Measurements from ENCODE around the gene AP3S2. TPM values are rescaled to one million over a fixed set of nuclear protein-coding genes. Genes with fewer than 3 reads are reported as not detected.
A peak's percentile ranks its signal among the peaks of the same experiment; 100 is the strongest.
"Not testable (repeated sequence)": the region's sequence is repeated elsewhere in the genome, so short reads cannot be mapped to it uniquely, and the experiment has no call there.

AP3S2 gene
- total RNA-seq, 1 donor from 2014 or later = 47.5 TPM

DNA sequence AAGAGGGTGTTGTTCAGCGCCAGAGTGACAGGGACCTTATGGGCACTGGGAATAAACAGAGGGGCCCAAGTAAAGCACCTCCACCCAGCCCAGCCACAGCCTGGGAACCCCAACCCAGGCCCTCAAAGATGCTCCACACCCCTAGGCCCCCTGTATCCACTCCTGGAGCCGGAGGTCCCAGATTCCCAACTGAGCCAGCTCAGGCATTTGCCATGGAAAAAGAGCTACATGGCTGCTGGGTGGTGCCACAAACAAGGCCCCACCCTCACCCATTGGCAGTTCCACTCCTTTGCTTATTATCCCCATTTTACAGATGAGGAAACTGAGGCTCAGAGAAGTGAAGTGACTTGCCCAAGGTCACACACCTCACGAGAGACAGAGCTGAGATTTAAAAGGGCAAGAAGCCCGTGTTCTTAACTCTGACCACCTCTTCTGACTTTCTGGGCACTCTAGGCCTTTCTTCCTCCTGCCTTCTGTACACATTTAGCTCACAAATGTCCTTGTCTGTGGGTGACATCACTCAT lies 96.1 kb downstream of the AP3S2 start:
- ATAC-seq (ENCODE audit: poor library complexity) = no peak
- intact Hi-C loops (cut with DNase I) = no loop called here
- DNase-seq = no peak

DNA sequence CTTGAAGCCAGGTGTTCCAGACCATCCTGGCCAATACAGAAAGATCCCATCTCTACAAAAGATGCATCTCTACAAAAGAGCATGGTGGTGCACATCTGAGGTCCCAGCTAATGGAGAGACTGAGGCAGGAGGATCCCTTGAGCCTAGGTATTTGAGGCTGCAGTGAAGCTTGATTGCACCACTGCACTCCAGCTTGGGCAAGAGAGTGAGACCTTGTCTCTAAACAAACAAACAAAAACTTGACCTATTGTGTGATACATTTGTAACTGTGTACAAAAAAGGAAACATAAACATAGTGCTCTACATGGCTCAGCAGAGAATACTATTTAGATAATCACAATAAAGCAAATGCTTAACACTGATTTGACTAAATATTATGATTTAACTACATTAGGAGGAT lies 97.8 kb downstream of the AP3S2 start:
- DNase-seq (no peak), ATAC-seq (ENCODE audit: poor library complexity) (no peak)
- intact Hi-C loops (cut with DNase I) = no loop called here

DNA sequence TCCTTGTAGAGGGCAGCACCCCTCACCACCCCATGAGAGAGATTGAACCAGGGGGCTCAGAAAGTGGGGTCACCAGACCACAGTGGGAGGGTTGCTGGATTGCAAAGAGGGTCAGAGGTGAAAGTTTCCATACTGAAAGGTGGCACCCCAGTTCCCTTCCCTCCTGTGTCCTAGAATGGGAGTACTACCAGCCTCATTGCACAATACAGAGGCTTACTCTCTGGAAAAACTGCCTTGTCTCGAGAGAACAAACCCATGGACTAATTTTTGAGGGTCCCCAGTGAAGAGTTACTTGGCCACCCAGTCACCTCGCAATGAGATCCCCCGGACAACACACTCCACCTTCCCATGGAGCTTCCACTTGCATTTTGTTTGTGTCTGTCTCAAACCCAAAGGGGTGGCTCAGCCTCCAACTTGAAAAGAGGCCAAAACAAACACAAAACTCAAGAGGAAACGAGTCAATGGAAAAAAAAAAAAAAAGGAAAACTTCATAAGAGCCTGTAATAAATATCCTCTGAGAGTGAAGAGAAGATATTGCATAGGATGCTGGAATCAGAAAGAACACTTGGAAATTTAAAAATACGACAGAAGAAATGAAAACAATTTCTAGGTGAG lies 99.1 kb downstream of the AP3S2 start:
- intact Hi-C loops (cut with DNase I) = no loop called here
- no peak for DNase-seq
- peak; percentile 56 for ATAC-seq (ENCODE audit: poor library complexity)

DNA sequence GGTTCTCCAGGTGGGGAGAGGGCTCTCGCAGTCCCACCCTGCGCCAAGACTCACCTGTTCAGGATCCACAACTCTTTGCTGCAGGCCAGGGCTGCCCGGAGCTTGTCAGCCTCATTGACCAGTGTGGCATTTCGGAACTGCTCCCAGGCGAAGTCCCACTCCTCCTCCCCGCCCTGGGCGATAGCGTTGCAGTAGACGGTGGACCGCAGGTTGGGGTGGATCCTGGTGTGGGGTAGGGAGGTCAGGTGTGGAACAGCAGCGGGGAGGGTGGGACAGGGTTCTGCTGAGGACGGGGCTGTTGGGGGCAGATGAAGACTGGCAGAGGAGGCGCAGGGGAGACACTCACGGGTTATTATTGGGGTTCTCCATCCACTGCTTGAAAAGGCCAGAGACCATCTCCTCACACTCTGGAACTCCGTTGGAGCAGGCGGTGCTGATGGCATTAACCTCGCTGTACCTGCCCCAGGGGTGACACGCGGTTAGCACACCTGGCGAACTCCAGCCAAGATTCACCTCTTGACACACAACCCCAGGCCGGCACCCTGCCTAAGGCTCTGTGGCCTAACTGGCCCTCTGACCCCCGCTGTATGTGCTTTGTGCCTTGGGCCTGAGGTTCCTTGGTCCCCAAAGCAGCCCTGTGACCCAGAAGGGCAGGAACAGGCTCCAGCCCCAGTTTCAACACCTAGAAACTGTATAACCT lies 101.5 kb downstream of the AP3S2 start:
- ATAC-seq (ENCODE audit: poor library complexity) (no peak), DNase-seq (no peak)
- intact Hi-C loops (cut with DNase I) = no loop called here

DNA sequence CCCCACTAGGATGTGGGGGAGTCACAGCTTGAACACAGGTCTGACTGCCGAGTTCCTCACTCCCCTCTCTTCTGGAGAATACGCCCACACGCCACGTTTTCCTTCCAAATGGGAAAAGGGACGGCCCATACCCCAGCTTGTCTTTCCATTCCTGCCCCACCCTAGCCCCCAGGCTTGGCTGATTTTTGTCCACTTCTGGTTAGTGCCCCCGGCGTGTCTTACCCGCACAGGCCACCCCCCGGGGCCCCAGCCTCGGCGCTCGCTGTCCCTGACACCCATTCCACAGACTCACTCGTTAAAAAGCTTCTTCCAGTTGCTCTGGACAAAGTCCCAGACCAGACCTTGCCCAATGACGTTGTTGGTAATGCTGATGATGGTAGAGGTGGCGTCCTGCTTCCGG lies 103.1 kb downstream of the AP3S2 start:
- no peak for DNase-seq
- intact Hi-C loops (cut with DNase I) = no loop called here
- no peak for ATAC-seq (ENCODE audit: poor library complexity)

DNA sequence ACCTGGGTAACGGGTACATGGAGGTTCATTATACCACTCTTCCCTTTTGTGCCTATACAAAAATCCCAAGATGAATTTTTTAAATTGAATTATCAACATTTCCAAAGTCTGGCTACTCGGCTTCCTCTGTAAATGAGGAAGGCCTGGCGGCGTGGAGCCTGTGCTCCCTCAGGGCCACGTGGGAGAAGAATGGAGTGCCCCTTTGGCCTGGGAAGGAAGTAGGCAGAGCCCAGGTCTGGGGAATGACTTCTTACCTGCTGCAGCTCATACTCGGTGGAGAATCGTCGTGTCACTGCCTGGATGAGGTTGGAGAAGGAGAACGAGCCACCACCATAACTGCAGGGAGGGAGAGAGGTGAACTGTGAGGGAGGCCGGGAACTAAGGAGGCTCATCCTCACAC lies 103.6 kb downstream of the AP3S2 start:
- no peak for DNase-seq
- ATAC-seq (ENCODE audit: poor library complexity) = no peak

DNA sequence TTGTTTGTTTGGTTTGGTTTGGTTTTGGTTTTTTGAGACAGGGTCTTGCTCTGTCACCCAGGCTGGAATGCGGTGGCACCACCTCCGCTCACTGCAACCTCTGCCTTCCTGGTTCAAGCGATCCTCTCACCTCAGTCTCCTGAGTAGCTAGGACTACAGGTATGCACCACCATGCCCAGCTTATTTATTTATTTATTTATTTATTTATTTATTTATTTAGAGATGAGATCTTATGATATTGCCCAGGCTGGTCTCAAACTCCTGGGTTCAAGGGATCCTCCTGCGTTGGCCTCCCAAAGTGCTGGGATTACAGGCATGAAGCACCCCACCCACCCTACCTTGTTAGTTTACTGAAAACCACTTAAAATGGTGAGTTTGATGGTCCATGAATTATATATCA lies 105.2 kb downstream of the AP3S2 start:
- intact Hi-C loops (cut with DNase I); ATAC-seq (ENCODE audit: poor library complexity); DNase-seq: not testable (repeated sequence)

More for the DNA sequence above, 103.6 kb downstream of the AP3S2 start:
- intact Hi-C loops (cut with DNase I) = no loop called here

DNA sequence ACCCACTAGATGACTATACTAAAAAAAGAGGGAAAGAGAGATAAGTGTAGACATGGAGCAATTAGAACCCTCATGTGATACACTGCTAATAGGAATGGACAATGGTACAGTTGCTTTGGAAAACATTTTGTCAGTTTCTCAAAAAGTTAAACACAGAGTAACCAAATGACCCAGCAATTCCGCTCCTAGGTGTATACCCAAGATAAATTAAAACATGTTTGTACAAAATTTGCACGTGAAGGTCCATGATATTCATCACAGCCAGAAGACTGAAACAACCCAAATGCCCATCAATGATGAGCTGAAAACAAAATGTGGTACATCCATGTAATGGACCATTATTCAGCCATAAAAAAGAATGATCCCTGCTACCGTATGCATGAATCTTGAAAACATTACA lies 105.8 kb downstream of the AP3S2 start:
- intact Hi-C loops (cut with DNase I) = no loop called here
- DNase-seq (no peak), ATAC-seq (ENCODE audit: poor library complexity) (no peak)

DNA sequence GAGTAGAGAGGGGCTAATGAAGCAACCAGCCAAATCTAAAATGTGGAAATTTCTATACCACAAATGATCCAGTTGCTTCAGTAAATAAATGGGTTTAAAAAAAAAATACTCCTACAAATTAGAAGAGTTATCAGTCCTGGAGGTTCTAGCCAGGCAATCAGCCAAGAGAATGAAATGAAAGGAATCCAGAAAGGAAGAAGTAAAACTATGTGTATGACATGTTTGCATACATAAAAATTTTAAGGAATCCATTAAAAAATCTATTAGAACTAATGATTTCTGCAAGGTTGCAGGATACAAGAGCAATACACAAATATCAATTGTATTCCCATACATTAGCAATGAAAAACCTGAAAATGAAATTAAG lies 108.0 kb downstream of the AP3S2 start:
- DNase-seq (no peak), ATAC-seq (ENCODE audit: poor library complexity) (no peak)
- intact Hi-C loops (cut with DNase I) = no loop called here

DNA sequence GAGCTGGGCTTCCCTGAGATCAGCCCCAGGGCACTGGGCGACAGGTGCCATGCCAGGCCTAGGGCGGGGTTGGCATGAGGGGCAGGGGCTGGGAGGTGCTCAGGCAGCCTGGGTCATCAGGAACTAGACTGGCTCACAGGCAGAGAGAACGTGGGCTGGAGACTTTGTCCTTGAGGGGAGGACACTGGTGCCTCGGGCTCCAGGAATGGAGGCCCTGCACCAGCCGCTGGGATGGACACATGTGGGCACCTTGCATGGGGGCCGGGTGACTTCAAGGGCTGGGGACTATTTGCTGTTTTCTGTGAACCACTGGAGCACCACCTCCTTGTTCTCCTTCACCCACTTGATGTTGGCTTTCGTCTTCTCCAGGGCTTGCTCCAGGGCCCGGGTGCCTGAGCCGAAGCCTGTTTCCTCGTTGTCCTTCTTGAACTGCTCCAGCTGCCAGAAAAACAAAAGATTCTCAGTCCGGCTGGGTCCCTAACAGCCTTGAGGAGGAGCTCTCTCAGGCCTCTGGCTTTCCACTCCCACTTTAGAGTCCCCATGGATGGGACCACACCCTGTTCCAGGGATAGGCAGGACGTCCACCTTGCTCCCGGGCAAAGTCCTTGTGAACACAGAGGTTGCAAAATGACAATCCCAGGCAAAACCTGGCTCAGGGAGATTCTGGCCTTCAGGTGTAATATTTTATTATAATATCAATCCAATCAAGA lies 108.6 kb downstream of the AP3S2 start:
- intact Hi-C loops (cut with DNase I) = no loop called here
- ATAC-seq (ENCODE audit: poor library complexity) (peak; percentile 45), DNase-seq (no peak)

DNA sequence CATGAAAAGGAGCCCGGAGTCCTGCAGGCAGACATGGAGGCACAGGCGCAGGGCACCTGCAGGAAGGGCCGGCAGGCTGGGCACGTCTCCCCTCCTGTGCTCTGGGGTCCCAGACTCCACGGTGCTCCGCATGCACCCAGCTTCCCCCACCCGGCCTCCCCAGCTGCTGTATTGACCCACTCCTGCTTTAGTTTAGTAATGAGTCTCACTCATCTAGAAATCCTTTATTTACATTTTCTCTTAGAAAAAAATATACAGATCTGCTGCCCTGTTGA lies 109.2 kb downstream of the AP3S2 start:
- ATAC-seq (ENCODE audit: poor library complexity) = no peak
- intact Hi-C loops (cut with DNase I) = no loop called here
- DNase-seq = no peak

DNA sequence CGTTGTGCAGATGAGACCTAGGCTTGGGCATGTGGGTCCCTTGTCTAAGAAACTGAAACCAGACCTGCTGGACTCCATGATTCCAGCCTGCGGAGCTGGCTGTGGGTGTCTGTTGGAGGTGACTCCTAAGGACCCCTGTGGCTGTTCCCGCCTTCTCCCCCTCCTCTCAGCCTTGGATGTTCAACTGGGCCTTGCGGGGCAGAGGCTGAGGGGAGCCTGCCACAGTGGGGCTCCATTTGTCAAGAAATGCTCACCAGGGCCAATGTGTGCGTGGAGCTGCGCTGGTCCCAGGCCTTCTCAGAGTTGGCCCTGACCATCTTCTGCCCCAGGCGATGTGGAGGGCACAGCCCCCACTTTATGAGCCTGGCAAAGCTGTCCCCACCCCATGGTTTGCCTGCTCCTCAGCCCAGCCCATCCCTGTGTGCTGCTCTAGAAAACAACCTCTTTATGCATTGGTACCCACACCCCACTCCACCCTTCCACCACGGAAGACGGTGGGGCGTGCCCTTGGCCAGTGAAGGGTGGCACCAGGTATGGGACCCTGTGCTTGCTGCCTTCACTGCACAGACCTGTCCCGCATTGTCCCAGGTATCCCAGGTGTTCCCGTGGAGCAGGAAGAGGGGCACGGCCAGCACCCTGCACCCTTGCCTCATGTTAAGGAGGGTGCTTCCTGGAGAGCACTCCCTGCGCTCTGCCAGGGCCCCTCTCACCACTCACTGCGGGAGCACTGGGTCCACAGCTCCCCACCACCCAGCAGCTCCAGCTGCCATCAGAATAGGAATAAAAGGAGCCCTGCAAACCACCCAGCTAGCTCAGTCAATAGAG lies 109.7 kb downstream of the AP3S2 start:
- intact Hi-C loops (cut with DNase I) = no loop called here
- no peak for DNase-seq
- peak; percentile 9 for ATAC-seq (ENCODE audit: poor library complexity)

DNA sequence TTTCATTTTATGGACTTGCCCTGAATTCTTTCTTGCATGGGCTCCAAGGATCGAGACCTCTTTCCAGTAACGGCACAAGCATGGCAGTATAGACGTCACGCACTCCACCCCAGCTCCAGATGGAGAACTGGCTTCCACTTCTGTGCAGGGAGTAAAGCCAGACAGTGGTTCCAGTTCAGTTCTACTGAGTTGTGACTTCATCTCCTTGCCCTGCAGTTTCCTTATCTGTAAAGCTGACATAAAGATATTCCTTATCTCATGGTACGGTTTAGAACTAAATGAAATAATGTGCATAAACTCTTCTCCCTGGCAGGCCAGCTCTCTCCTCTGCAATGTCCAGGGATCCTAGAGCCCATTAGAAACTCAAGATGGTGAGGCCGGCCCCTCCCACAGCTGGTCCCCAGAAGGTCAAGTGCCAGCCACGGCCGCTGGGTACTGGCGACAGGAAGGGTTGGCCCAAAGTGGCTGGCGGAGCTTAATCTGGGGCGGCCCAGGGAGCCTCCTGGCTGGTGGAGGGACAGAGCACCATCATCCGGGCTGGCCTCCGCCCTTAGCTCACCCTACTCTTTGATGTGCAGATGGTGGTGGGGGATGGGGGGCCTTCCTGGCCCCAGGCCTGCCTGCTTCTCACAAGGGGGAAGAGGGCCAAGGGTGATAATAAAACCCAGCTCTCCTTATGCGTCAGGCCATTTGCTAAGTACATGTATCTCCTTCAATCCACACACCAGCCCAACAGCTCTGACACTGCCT lies 110.5 kb downstream of the AP3S2 start:
- intact Hi-C loops (cut with DNase I) = no loop called here
- ATAC-seq (ENCODE audit: poor library complexity) (peak; percentile 59), DNase-seq (no peak)

DNA sequence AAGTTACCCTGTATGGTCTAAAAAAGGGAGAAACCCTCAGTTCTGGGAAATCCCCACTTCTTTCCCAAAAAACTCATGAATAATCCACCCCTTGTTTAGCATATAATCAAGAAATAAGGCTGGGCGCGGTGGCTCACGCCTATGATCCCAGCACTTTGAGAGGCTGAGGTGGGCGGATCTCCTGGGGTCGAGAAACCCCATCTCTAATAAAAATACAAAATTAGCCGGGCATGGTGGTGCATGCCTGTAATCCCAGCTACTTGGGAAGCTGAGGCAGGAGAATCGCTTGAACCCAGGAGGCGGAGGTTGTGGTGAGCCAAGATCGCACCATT lies 111.2 kb downstream of the AP3S2 start:
- DNase-seq; intact Hi-C loops (cut with DNase I); ATAC-seq (ENCODE audit: poor library complexity): not testable (repeated sequence)

DNA sequence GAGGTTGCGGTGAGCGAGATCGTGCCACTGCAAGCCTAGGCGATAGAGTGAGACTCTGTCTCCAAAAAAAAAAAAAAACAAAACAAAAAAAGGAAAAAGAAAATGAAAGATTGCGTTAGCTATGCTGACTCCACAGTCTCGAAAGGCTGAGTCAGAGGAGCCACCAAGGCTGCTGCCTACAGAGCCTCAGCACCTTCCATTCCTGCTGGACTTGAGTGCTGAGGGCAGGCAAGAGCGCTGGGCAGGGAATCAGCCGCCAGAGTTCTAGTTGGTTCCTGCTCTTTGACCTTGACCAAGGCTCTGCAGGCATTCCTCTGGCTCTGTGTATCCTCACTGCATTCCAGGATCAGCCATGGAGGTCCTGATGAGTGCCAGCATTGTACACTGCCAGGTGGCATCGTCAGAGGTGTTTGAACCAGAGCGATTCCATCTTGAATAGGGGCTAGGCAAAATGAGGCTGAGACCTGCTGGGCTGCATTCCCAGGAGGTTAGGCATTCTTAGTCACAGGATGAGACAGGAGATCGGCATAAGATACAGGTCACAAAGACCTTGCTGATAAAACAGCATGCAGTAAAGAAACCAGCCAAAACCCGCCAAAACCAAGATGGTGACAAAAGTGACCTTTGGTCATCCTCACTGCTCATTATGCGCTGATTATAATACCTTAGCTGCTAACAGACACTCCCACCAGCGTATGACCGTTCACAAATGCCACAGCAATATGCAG lies 111.7 kb downstream of the AP3S2 start:
- intact Hi-C loops (cut with DNase I) = no loop called here
- ATAC-seq (ENCODE audit: poor library complexity) (no peak), DNase-seq (no peak)

DNA sequence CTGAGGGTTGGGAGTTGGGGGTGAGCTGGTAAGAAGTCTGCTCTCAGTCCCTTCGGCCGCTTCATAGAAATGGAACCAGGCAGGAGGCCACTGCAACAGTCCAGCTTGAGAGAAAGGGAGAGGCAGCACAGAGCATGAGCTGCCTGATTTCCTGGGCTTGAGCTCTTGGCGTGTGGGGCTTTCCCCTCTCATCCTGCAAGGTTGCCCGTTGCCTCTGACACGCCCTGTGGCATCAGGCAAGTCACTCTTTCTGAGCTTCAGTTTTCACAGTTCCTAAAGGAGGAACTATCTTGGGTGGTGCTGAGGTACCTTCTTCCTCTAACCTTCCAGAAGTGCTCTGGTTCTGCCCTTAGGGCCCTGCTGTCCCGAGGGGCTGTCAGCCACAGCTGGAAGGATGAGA lies 112.7 kb downstream of the AP3S2 start:
- intact Hi-C loops (cut with DNase I) = no loop called here
- ATAC-seq (ENCODE audit: poor library complexity) (no peak), DNase-seq (no peak)

DNA sequence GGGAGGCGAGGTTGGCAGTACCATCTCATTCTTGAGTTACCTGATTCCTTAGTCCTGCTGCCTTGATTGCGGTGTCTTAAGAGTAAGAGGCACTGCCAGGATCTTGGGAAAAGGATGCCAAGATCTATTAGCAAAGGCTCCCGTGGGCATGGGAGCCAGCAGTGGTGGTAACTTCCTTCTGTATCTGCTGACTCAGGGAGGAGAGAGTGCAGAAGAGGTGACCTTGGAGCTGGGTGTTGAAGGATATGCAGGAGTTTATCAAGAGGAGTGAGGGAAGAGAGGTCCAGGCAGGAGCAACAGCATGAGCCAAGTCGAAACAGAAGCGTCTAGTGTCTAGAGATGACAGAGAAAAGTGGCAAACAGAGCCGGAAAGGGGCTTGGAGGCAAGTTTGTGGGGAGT lies 113.2 kb downstream of the AP3S2 start:
- DNase-seq (no peak), ATAC-seq (ENCODE audit: poor library complexity) (no peak)
- intact Hi-C loops (cut with DNase I) = no loop called here
